NK-92 (cell line): ENCODE results near the gene CUTC.

ENCODE experiments used
- DNase-seq: peaks from one replicate; lab custom pipeline; 2025; ENCODE audit not compliant: unreplicated experiment; lab: John Stamatoyannopoulos, UW

Gene CUTC

GRCh38 chr10:99782447-99783286 is 50.6 kb downstream of the CUTC start, which contains the start of gene ABCC2:
ABCC2 (plus strand) TSS chr10:99782640; CDS start chr10:99782845, 205 bp downstream.
- DNase-seq = no peak

GRCh38 chr10:99784016-99784726 is 52.1 kb downstream of the CUTC start:
- no peak for DNase-seq

DNA sequence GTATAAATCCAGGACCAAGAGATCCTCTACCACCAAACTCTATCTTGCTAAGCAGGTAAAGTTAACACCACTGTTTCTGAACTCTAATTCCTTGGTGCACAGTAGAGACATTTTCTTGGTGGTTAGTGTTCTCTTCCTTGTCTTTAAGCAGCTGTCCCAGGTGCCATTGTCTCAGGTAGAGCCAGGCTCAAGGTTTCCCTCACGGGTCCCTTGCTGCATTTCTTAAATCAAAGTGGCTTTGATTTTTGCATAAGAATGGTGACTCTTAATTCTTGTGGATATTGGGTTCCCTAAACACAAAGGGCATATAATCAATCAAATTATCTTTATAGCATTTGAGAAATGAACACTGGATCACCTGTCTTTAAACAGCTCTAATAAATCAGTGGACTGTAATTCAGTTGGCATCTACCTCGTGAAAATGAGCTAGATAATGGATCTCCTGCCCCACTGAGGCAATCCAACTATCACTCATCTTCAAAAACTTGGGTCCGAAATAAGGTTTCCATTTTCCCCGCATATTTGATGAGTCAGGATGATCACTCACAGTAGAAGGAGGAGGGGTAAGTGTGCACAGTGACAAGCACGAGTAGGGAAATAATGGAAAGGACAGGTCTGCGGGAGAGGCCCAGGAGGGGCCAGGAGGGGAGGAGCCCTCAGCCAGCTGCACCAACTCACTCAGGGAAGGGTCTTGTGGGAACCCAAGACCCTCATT is 52.9 kb downstream of the CUTC start:
- DNase-seq = no peak

DNA sequence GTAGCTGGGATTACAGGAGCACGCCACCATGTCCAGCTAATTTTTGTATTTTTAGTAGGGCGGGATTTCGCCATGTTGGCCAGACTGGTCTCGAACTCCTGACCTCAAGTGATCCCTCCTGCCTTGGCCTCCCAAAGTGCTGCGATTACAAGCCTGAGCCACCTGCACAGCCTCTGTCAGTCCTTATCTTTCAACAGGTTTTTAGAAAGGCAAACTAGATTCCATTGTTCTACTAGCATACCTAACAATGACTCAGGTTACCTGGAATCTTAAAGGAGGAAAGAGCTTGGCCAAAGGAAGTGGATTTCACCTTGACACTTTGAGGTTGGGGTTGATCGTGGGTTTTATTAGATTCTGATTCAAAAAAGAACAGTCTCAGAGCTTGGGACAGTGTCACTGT is 53.6 kb downstream of the CUTC start:
- no peak for DNase-seq

- DNase-seq = no peak
These were observed 55.3 kb downstream of the CUTC start for GRCh38 chr10:99787311-99787710.

GRCh38 chr10:99787782-99788445 is 55.9 kb downstream of the CUTC start:
- no peak for DNase-seq

DNA sequence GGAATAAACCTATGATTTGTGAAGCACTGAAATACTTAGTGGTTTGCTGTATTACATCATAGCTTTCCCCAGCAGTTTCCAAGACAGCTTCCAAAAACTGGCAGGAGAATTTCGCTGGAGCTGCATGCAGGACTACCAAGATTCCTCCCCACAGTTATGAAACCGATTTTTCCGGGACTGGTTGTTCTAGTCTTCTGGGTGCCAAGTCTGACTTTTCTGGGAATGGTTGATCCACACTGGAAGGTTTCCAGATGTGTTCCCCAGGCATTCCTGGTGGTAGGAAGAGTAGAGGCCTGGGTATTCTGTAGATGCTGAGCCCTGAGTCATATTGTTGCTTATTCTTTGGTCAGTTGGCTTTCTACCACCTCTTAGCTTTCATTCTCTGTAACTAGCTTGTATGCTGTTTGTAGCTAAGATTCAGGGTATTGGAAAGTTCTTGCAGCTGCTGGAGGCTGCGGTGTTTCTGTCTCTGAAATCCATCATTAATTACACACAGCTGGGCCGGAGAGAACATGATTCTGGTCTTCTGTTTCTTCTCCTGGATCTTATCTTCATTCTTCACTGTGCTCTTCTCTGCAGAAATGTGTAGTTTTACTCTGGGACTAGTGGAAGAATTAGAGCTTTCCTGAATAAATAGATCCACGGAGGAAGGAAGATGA is 56.7 kb downstream of the CUTC start:
- DNase-seq = no peak

GRCh38 chr10:99791831-99792230 is 59.8 kb downstream of the CUTC start:
- DNase-seq = no peak

- DNase-seq = no peak
These were observed 61.8 kb downstream of the CUTC start for GRCh38 chr10:99793819-99794218.

GRCh38 chr10:99796928-99797327 is 64.9 kb downstream of the CUTC start:
- DNase-seq = no peak

DNA sequence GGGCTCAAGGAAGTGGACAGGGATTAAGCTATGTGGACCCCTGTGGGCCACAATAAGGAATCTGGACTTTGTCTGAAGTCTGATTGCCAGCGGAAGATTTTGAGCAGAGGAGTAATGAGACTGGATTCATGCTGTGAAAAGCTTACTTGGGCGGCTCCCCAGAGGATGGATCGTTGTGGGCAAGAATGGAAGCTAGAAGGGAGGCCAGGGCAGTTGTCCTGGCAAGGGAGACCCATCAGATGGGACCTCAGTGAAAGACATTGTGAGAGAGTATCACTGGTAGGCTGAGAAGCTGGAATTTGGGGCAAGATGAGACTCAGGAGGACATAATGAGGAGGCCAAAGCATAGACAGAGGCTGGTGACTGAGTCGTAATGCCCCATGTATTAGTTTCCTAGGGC is 66.0 kb downstream of the CUTC start:
- no peak for DNase-seq

- DNase-seq = no peak
These were observed 66.9 kb downstream of the CUTC start for GRCh38 chr10:99798920-99799319.

GRCh38 chr10:99799613-99800012 is 67.6 kb downstream of the CUTC start:
- no peak for DNase-seq

DNA sequence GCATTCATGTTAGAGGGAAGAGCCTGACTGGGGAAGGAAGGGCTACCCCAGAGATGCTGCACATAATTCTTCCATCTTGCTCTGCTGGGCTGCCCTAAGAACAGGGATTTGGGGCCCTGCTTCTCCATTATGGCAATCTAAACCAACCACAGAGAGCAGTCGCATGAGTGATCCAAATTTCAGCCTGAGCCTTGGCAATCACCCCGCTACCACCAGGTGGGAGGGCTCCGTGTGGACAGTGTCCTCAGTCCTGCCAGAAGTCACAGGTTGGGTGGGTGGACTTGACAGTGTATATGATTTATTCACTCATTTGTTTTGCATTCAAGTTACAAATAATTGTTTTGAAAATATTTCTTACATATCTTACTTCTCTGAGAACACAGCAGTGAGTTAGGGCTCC is 72.4 kb downstream of the CUTC start:
- no peak for DNase-seq

DNA sequence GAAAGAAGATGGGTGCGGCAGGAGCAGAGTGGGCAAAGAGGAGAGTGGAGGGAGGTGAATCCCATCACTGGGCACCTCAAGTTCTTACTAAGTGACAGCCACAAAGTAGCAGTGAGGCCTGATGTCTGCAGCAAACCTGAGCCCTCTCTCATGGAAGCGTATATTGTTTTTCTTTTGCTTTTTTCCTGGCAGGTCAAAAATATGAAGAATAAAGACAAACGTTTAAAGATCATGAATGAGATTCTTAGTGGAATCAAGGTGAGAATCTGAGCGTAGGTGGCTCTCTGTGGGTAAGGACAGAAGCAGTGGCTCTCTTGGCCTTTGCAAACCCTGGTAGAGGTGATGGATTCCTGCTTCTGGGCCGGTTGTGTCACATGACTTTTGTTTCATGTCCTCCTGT is 73.2 kb downstream of the CUTC start:
- DNase-seq = no peak
